HUDEP-2 (cell line): ENCODE data around the gene MOV10L1.

ENCODE experiments used
- DNase-seq, 76 experiments: peaks; one replicate each; lab custom pipeline; 2025; ENCODE audit not compliant: unreplicated experiment in 76 of 76; lab: John Stamatoyannopoulos, UW

MOV10L1 gene

GRCh38 chr22:50173311-50173982 is 83.6 kb downstream of the MOV10L1 start:
- DNase-seq, result peak in 1 of 76 experiments; percentile 7

- DNase-seq, result no peak
Measured at GRCh38 chr22:50173983-50174355, 84.2 kb downstream of the MOV10L1 start.

GRCh38 chr22:50174382-50175190 is 84.8 kb downstream of the MOV10L1 start:
- DNase-seq, result peak in 1 of 76 experiments; percentile 15

GRCh38 chr22:50175191-50175461 is 85.3 kb downstream of the MOV10L1 start:
- DNase-seq, result no peak

- no peak for DNase-seq
Measured at GRCh38 chr22:50175921-50176849, 86.4 kb downstream of the MOV10L1 start.

GRCh38 chr22:50176850-50177536 is 87.2 kb downstream of the MOV10L1 start:
- no peak for DNase-seq

- DNase-seq, result no peak
Measured at GRCh38 chr22:50177537-50178470, 88.0 kb downstream of the MOV10L1 start.

GRCh38 chr22:50178471-50178864 is 88.7 kb downstream of the MOV10L1 start:
- no peak for DNase-seq

GRCh38 chr22:50178871-50179869 is 89.4 kb downstream of the MOV10L1 start:
- DNase-seq, result no peak

GRCh38 chr22:50179937-50180726 is 90.3 kb downstream of the MOV10L1 start:
- no peak for DNase-seq

- DNase-seq, result no peak
Measured at GRCh38 chr22:50180727-50181521, 91.1 kb downstream of the MOV10L1 start.

- peak in 45 of 76 experiments; percentile 7 to 80 (median 38) for DNase-seq
Measured at GRCh38 chr22:50182176-50183081, 92.6 kb downstream of the MOV10L1 start.

GRCh38 chr22:50183141-50183971 is 93.5 kb downstream of the MOV10L1 start:
- no peak for DNase-seq

GRCh38 chr22:50184004-50184901 is 94.4 kb downstream of the MOV10L1 start:
- peak in 4 of 76 experiments; percentile 11 to 25 (median 16) for DNase-seq
